HepG2 (cell line): ENCODE measurements around the gene DEFB112. TPM values are rescaled to one million over a fixed set of nuclear protein-coding genes. Genes with fewer than 3 reads are reported as not detected.
A peak's percentile ranks its signal among the peaks of the same experiment; 100 is the strongest.

Source experiments
- ATAC-seq: fragments of 200-7000 bp; cut with Tn5 transposase; 3 replicates; pipeline ENCODE4 v1.9.1; 2020; ENCODE audit warnings: mild to moderate bottlenecking, moderate library complexity
- BruUV-seq: library from RNA; stranded (reverse); fragments of 400-500 nt; replicated peaks from 2 replicates; lab custom pipeline; 2021; lab: Mats Ljungman, UMichigan
- CTCF ChIA-PET: fragments of 300-600 bp; formaldehyde crosslinking; extraction: SDS; loops from one replicate; lab custom pipeline; 2021; ENCODE audit warnings: low total read pairs, inconsistent platforms, low intra/inter-chr PET ratio; lab: Yijun Ruan, JAX
- POLR2A ChIA-PET: fragments of 350-600 bp; sonication (Branson Sonifier 250); formaldehyde crosslinking; loops from one replicate; lab custom pipeline; 2020; ENCODE audit warnings: antibody characterized with exemption, inconsistent platforms; lab: Yijun Ruan, JAX
- DNase-seq: peaks from one replicate; pipeline ENCODE4 v3.0.0-alpha.2; 2015; ENCODE audit warnings: low spot score
- FAIRE-seq: peaks from 3 replicates; lab custom pipeline; 2011; peaks lifted over from hg19 to GRCh38; lab: Jason Lieb, UNC
- H2AFZ ChIP-seq: one replicate; pipeline ENCODE4 v1.6.1; 2011; ENCODE audit warnings: low read length, inconsistent platforms
- H3K27ac ChIP-seq: fragments of 300-600 bp; 3 replicates; pipeline ENCODE4 v1.8.0; 2011; ENCODE audit warnings: mixed run types, mild to moderate bottlenecking, mixed read lengths, low read length, inconsistent platforms; ENCODE audit not compliant: insufficient read depth; ENCODE audit errors: extremely low read length
- H3K27me3 ChIP-seq, 2 experiments: fragments of 200-600 bp in 1 of 2; 2 replicates in 1 of 2; 3 replicates in 1 of 2; pipeline versions ENCODE4 v1.6.0 to v1.8.0; 2011; ENCODE audit warnings: low read length in 2 of 2, mild to moderate bottlenecking in 2 of 2, moderate library complexity in 2 of 2, inconsistent platforms in 1 of 2; ENCODE audit not compliant: insufficient read depth in 2 of 2, control insufficient read depth in 1 of 2
- H3K36me3 ChIP-seq, 2 experiments: fragments of 200-600 bp in 1 of 2; replicated peaks in 1 of 2; 2 replicates in 1 of 2; 3 replicates in 1 of 2; pipeline versions ENCODE4 v1.5.1 to v1.8.0; 2011; ENCODE audit warnings: low read length in 2 of 2, inconsistent platforms in 1 of 2; ENCODE audit not compliant: insufficient read depth in 2 of 2, control insufficient read depth in 1 of 2
- H3K4me1 ChIP-seq: 2 replicates; pipeline ENCODE4 v1.5.1; 2012; ENCODE audit warnings: low read length, inconsistent platforms; ENCODE audit not compliant: insufficient read depth
- H3K4me2 ChIP-seq: 2 replicates; pipeline ENCODE4 v1.6.0; 2011; ENCODE audit warnings: low read depth, low read length, inconsistent platforms
- H3K4me3 ChIP-seq, 3 experiments: fragments of 200-600 bp in 1 of 3; sonication (generic), shearing (Covaris generic) in 1 of 3; replicated peaks in 1 of 3; 2 replicates each; pipeline ENCODE4 v1.5.1; 2011 to 2016; ENCODE audit warnings: low read length in 3 of 3, inconsistent platforms in 2 of 3, low read depth in 2 of 3, mild to moderate bottlenecking in 2 of 3, control low read depth in 1 of 3, mixed read lengths in 1 of 3; ENCODE audit not compliant: insufficient read depth in 1 of 3
- H3K79me2 ChIP-seq: one replicate; pipeline ENCODE4 v1.6.1; 2011; ENCODE audit warnings: low read length, inconsistent platforms; ENCODE audit not compliant: insufficient read depth
- H3K9ac ChIP-seq: 2 replicates; pipeline ENCODE4 v1.6.0; 2011; ENCODE audit warnings: mild to moderate bottlenecking, low read depth, low read length, inconsistent platforms; ENCODE audit not compliant: insufficient read depth
- H3K9me3 ChIP-seq: 2 replicates; pipeline ENCODE4 v1.5.1; 2012; ENCODE audit warnings: mild to moderate bottlenecking, low read length
- H4K20me1 ChIP-seq: 2 replicates; pipeline ENCODE4 v1.6.0; 2011; ENCODE audit warnings: inconsistent platforms, mild to moderate bottlenecking, low read length, moderate library complexity; ENCODE audit not compliant: insufficient read depth
- ATF7 ChIP-seq, 2 experiments: fragments of 450-650 bp in 1 of 2; sonication (generic) in 1 of 2; formaldehyde crosslinking in 1 of 2; IDR thresholded peaks; 2 replicates each; pipeline versions ENCODE4 v1.4.0 to v1.6.1; 2016 to 2020; ENCODE audit warnings: antibody characterized with exemption in 1 of 2, mild to moderate bottlenecking in 1 of 2, missing genetic modification reagents in 1 of 2
- CENPT ChIP-seq: sonication (generic); formaldehyde crosslinking; IDR thresholded peaks from 2 replicates; pipeline ENCODE4 v1.8.0; 2022; ENCODE audit warnings: low read depth, mild to moderate bottlenecking, moderate library complexity, missing genetic modification reagents
- KDM5A ChIP-seq: fragments of 200-600 bp; sonication (generic); IDR thresholded peaks from 2 replicates; pipeline ENCODE4 v1.7.0; 2018; ENCODE audit warnings: antibody characterized with exemption, mild to moderate bottlenecking, low read length, borderline replicate concordance
- MTERF4 ChIP-seq: sonication (generic); formaldehyde crosslinking; IDR thresholded peaks from 2 replicates; pipeline ENCODE4 v1.8.0; 2023; ENCODE audit warnings: mild to moderate bottlenecking, missing genetic modification reagents
- NFIC ChIP-seq: IDR thresholded peaks from 2 replicates; pipeline ENCODE4 v1.6.1; 2012; ENCODE audit warnings: mild to moderate bottlenecking, low read length, inconsistent platforms
- WGBS: methylation state at CpG from one replicate; pipeline ENCODE4 v1.1.6; 2017; ENCODE audit warnings: low lambda C conversion rate; 5-methylcytosine and 5-hydroxymethylcytosine counted together
- in situ Hi-C: cut with HindIII; loops from 2 replicates; pipeline ENCODE4 v1.10.0; 2017; ENCODE audit warnings: low pct_unique_long_range_greater_than_20kb; ENCODE audit not compliant: extremely low pct_ligation_motif_present
- intact Hi-C: fragments of 100-400 bp; cut with micrococcal nuclease; formaldehyde crosslinking; loops from one replicate; pipeline ENCODE4 v1.10.0; 2022; ENCODE audit not compliant: unreplicated experiment
- polyA plus RNA-seq, 8 experiments: library from polyadenylated mRNA; depleted of rRNA in 3 of 8; stranded (reverse) in 7 of 8; unstranded in 1 of 8; fragments of >200 nt; fragmentation: Illumina TruSeq in 4 of 8; extraction: Trizol in 4 of 8; gene quantifications; 2 replicates each; pipeline versions ENCODE4 v1.2.1 to v1.2.3, GENCODE V29; 2011 to 2016; ENCODE audit warnings: low read depth in 4 of 8, missing spikeins in 1 of 8, mixed read lengths in 1 of 8; ENCODE audit not compliant: insufficient read depth in 1 of 8
- total RNA-seq, 5 experiments: library from RNA; depleted of rRNA; stranded (reverse); fragments of >200 nt; fragmentation: Illumina TruSeq; extraction: Trizol; gene quantifications; 2 replicates each; pipeline ENCODE4 v1.2.3, GENCODE V29; 2016; ENCODE audit warnings: low read depth in 1 of 5

Gene DEFB112
- total and polyA plus RNA-seq, 2 of the 13 experiments (the other 11 are each of a cell fraction or from before 2014, with no cell fraction given), result not detected

- no peaks in the 10 kb centered on the region for H3K27me3 ChIP-seq
- ChIA-PET POLR2A (no interaction called here), CTCF (no interaction called here)
- no peaks in the 10 kb centered on the region for H3K9me3 ChIP-seq
- 11% methylated on average over 4 of the region's 4 CpGs for WGBS
- H3K4me2 ChIP-seq, result no peak overlapping the region
- H3K27ac ChIP-seq, result no peak overlapping the region
- FAIRE-seq (no peak), DNase-seq (no peak), ATAC-seq (no peak)
- no peaks in the 10 kb centered on the region for H3K79me2 ChIP-seq
- in situ Hi-C loops, result no loop called here
- H3K4me1 ChIP-seq, result no peaks in the 10 kb centered on the region
- no peak overlapping the region for H3K9ac ChIP-seq
- TF ChIP-seq MTERF4 (no peak), CENPT (CRISPR knock-in tag) (no peak), KDM5A (no peak)
- no peak overlapping the region for H2AFZ ChIP-seq
- intact Hi-C loops, result no loop called here
- H3K36me3 ChIP-seq, result no peaks in the 10 kb centered on the region
- H3K4me3 ChIP-seq, result no peak overlapping the region
- no peaks in the 10 kb centered on the region for H4K20me1 ChIP-seq
- BruUV-seq, result no TSS peak
Measured at GRCh38 chr6:50076431-50076830, 26.7 kb upstream of the DEFB112 start.

- no peak overlapping the region for H3K9ac ChIP-seq
- no peak overlapping the region for H3K27ac ChIP-seq
- no peak overlapping the region for H3K4me3 ChIP-seq
- H3K9me3 ChIP-seq, result no peaks in the 10 kb centered on the region
- intact Hi-C loops (no loop called here), in situ Hi-C loops (no loop called here)
- H3K27me3 ChIP-seq, result no peaks in the 10 kb centered on the region
- no peak for FAIRE-seq
- H3K4me1 ChIP-seq, result no peaks in the 10 kb centered on the region
- no peaks in the 10 kb centered on the region for H4K20me1 ChIP-seq
- BruUV-seq, result no TSS peak
- H2AFZ ChIP-seq, result no peak overlapping the region
- WGBS, result 16% methylated on average over 1 of the region's 1 CpG
- no peak for DNase-seq
- CTCF ChIA-PET, result no interaction called here
- H3K4me2 ChIP-seq, result no peak overlapping the region
- TF ChIP-seq NFIC, result no peak
- TF ChIP-seq ATF7 (IDR thresholded peaks at IDR 0.05), result peak; percentile 41; the same call in 1 of the 2 replicates
- no peak for TF ChIP-seq ATF7 (CRISPR knock-in tag; IDR thresholded peaks at IDR 0.05)
- POLR2A ChIA-PET, result no interaction called here
- no peak for ATAC-seq
- H3K79me2 ChIP-seq, result no peaks in the 10 kb centered on the region
- no peaks in the 10 kb centered on the region for H3K36me3 ChIP-seq
Measured at GRCh38 chr6:50071921-50072320, 22.2 kb upstream of the DEFB112 start.
